ENCODE measurements around the gene SRD5A1.

DNA sequence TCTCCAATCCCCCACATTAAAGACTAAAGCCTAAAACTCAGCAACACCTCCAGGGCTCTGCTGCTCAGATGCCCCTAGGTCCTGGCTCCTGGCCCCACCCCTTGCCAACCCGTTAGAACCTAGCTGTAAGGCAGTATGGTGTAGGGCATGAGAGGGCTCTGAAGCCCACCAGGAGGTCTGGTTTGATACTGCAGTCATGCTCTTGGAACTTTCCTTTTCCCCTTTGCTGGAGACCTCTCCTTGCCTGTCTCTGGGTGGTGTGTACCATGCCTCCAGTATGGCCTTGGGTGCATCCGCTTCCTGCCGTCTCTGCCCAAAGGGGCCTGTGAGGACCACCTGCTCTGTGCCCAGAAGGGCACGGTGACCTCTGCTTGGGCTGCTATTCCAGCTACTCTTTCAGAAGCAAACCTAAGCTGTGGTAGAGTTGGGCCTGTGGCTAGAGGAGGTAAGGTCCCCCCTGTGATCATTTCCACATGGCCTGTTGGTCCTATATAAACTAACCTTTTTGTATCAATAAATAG, 83.4 kb downstream of the SRD5A1 start:
- TF ChIP-seq POLR2A (IDR thresholded peaks at IDR 0.05): no peak
- TF ChIP-seq, protein P1, sequence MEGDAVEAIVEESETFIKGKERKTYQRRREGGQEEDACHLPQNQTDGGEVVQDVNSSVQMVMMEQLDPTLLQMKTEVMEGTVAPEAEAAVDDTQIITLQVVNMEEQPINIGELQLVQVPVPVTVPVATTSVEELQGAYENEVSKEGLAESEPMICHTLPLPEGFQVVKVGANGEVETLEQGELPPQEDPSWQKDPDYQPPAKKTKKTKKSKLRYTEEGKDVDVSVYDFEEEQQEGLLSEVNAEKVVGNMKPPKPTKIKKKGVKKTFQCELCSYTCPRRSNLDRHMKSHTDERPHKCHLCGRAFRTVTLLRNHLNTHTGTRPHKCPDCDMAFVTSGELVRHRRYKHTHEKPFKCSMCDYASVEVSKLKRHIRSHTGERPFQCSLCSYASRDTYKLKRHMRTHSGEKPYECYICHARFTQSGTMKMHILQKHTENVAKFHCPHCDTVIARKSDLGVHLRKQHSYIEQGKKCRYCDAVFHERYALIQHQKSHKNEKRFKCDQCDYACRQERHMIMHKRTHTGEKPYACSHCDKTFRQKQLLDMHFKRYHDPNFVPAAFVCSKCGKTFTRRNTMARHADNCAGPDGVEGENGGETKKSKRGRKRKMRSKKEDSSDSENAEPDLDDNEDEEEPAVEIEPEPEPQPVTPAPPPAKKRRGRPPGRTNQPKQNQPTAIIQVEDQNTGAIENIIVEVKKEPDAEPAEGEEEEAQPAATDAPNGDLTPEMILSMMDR (IDR thresholded peaks at IDR 0.05): no peak
